ENCODE results near the gene MYO5A. TPM values are rescaled to one million over a fixed set of nuclear protein-coding genes. Genes with fewer than 3 reads are reported as not detected.

MYO5A gene
- total and polyA plus RNA-seq, 10 of the 15 experiments (the other 5 are each of a cell fraction or from before 2014, with no cell fraction given), result 4.2 to 42.9 (median 31.1) TPM

DNA sequence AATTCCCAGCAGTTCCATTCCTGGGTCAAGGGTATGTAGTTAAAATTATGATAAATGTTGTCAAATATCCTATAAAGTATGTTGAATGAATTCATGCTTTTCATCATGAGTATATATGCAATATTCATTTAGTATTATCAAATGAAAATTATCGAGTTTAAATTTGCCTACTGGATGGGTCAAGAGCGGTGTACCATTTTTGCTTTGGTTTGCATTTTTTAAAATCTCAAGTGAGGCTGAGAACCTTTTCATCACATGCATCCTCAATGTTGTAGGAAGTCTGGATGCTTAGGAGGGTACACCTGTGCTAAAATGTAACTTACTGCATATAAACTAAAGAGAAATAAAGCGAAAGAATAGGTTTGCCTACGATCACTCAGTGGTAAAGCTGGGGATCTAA lies 137.6 kb downstream of the MYO5A start:
- H3K79me2 ChIP-seq (ENCODE audit: control insufficient read depth, insufficient read depth, low read length), result no peaks in the 10 kb centered on the region
- ATAC-seq (no peak), DNase-seq (ENCODE audit: low read depth, low spot score) (no peak), FAIRE-seq (no peak)
- POLR2A ChIA-PET, result no interaction called here
- H3K4me2 ChIP-seq (ENCODE audit: control insufficient read depth, insufficient read depth), result no peak overlapping the region
- RAD21 ChIA-PET (ENCODE audit: unreplicated experiment), result no interaction called here
- H3K36me3 ChIP-seq (ENCODE audit: control insufficient read depth in 2 of 2, insufficient read depth in 2 of 2, low read length in 1 of 2), result peaks cover 2% of the 10 kb centered on the region in 2 experiments; a peak in 1 of 4 replicates
- no TSS peak for BruUV-seq (replicated peaks)
- SMC1A ChIA-PET (ENCODE audit: uncharacterized antibody, unreplicated experiment), result no interaction called here
- WGBS (ENCODE audit: insufficient coverage, insufficient replicate concordance, low lambda C conversion rate, missing lambda C conversion rate), result 96% methylated on average over 4 of the region's 4 CpGs
- TF ChIP-seq KLF5 (IDR thresholded peaks at IDR 0.05; ENCODE audit: partially characterized antibody), result no peak
- TF ChIP-seq EED (IDR thresholded peaks at IDR 0.05; ENCODE audit: low read depth), result no peak
- TF ChIP-seq ZNF274 (IDR thresholded peaks at IDR 0.05; ENCODE audit: insufficient read depth, insufficient read length), result no peak
- no peak for TF ChIP-seq POLR2A (IDR thresholded peaks at IDR 0.05; ENCODE audit: low read depth, low read length)
- no peak for TF ChIP-seq CHD1 (IDR thresholded peaks at IDR 0.05; ENCODE audit: low read depth, low read length)
- TF ChIP-seq HDAC2 (IDR thresholded peaks at IDR 0.05), result no peak
- H3K4me1 ChIP-seq (ENCODE audit: control insufficient read depth, insufficient read depth, low read length), result peaks cover 7% of the 10 kb centered on the region
- H3K9ac ChIP-seq (ENCODE audit: control insufficient read depth, insufficient read depth, low read length), result no peak overlapping the region
- H2AFZ ChIP-seq (ENCODE audit: control insufficient read depth, low read depth, low read length), result no peak overlapping the region
- no peak overlapping the region for H3K27ac ChIP-seq (ENCODE audit: control insufficient read depth, insufficient read depth)
- intact Hi-C loops (cut with micrococcal nuclease; ENCODE audit: unreplicated experiment) (no loop called here), in situ Hi-C loops (cut with MboI) (no loop called here)
- CTCF ChIA-PET, result interaction anchor here (2.2 kb wide), 1 partner anchor 11 kb away, joined by 4 read pairs; no protein-coding TSS in a partner anchor
- H3K27me3 ChIP-seq (replicated peaks in 1 of 2; ENCODE audit: control insufficient read depth in 2 of 2, insufficient read depth in 2 of 2, low read length in 1 of 2), result no peaks in the 10 kb centered on the region
- no peaks in the 10 kb centered on the region for H3K9me3 ChIP-seq (replicated peaks; ENCODE audit: control insufficient read depth, insufficient read depth, low read length)
- H3K4me3 ChIP-seq, result no peak overlapping the region
- no peaks in the 10 kb centered on the region for H4K20me1 ChIP-seq (ENCODE audit: control insufficient read depth, insufficient read depth)

GRCh38 chr15:52385670-52386069 lies 143.0 kb downstream of the MYO5A start:
- DNase-seq (ENCODE audit: low read depth, low spot score), result no peak
- H3K9ac ChIP-seq (ENCODE audit: control insufficient read depth, insufficient read depth, low read length), result no peak overlapping the region
- no TSS peak for BruUV-seq (replicated peaks)
- H3K9me3 ChIP-seq (replicated peaks; ENCODE audit: control insufficient read depth, insufficient read depth, low read length), result no peaks in the 10 kb centered on the region
- CTCF ChIA-PET, result interaction anchor here (0.5 to 1.6 kb wide), 4 partner anchors 10 to 463 kb away, joined by 3 read pairs; no protein-coding TSS in a partner anchor
- no peak for ATAC-seq
- H3K4me3 ChIP-seq, result no peak overlapping the region
- H3K36me3 ChIP-seq (ENCODE audit: control insufficient read depth in 2 of 2, insufficient read depth in 2 of 2, low read length in 1 of 2), result peaks cover 2 to 4% of the 10 kb centered on the region in 2 experiments; a peak in 2 of 4 replicates
- H3K27ac ChIP-seq (ENCODE audit: control insufficient read depth, insufficient read depth), result no peak overlapping the region
- in situ Hi-C loops (cut with MboI), result no loop called here
- FAIRE-seq, result no peak
- no peak for TF ChIP-seq POLR2A (IDR thresholded peaks at IDR 0.05; ENCODE audit: low read depth, low read length)
- TF ChIP-seq MTA2 (IDR thresholded peaks at IDR 0.05; ENCODE audit: low read depth), result no peak
- TF ChIP-seq ZZZ3 (IDR thresholded peaks at IDR 0.05; ENCODE audit: control insufficient read depth, insufficient read length, low read depth), result no peak
- RAD21 ChIA-PET (ENCODE audit: unreplicated experiment), result interaction anchor here (0.7 to 1.1 kb wide), 3 partner anchors 16 to 80 kb away, joined by 3 to 5 read pairs (median 3); no protein-coding TSS in a partner anchor
- no peaks in the 10 kb centered on the region; the same call in 1 of the 2 replicates for H3K79me2 ChIP-seq (ENCODE audit: control insufficient read depth, insufficient read depth, low read length)
- H2AFZ ChIP-seq (ENCODE audit: control insufficient read depth, low read depth, low read length), result no peak overlapping the region
- intact Hi-C loops (cut with micrococcal nuclease; ENCODE audit: unreplicated experiment), result no loop called here
- H3K4me1 ChIP-seq (ENCODE audit: control insufficient read depth, insufficient read depth, low read length), result peaks cover 35% of the 10 kb centered on the region
- SMC1A ChIA-PET (ENCODE audit: uncharacterized antibody, unreplicated experiment), result interaction anchor here (0.8 to 2.0 kb wide), 7 partner anchors 9 to 158 kb away, joined by 3 to 6 read pairs (median 3); no protein-coding TSS in a partner anchor
- H3K4me2 ChIP-seq (ENCODE audit: control insufficient read depth, insufficient read depth), result no peak overlapping the region
- H4K20me1 ChIP-seq (ENCODE audit: control insufficient read depth, insufficient read depth), result no peaks in the 10 kb centered on the region
- POLR2A ChIA-PET, result interaction anchor here (0.8 kb wide), 1 partner anchor 10 kb away, joined by 3 read pairs; no protein-coding TSS in a partner anchor
- no peaks in the 10 kb centered on the region for H3K27me3 ChIP-seq (replicated peaks in 1 of 2; ENCODE audit: control insufficient read depth in 2 of 2, insufficient read depth in 2 of 2, low read length in 1 of 2)
